T-helper 17 cell (primary cell): ENCODE results near the gene SRBD1. TPM values are rescaled to one million over a fixed set of nuclear protein-coding genes. Genes with fewer than 3 reads are reported as not detected.

Source experiments
- ATAC-seq: fragments of 150-1000 bp; cut with Tn5 transposase; 2 replicates; pipeline ENCODE4 v1.10.0; 2021; ENCODE audit warnings: mild to moderate bottlenecking, moderate library complexity
- DNase-seq, 3 donors: peaks; one replicate each; pipeline versions ENCODE4 v3.0.0 to v3.0.0-alpha.2; 2020 to 2021
- H3K9me3 ChIP-seq: one replicate; pipeline ENCODE4 v1.7.0; 2013; ENCODE audit warnings: low read length, mild to moderate bottlenecking; ENCODE audit not compliant: control insufficient read depth, poor library complexity, severe bottlenecking
- H3K27ac Mint-ChIP-seq: one replicate; pipeline ENCODE4 v1.8.0; 2022; ENCODE audit warnings: mild to moderate bottlenecking, moderate library complexity, mixed read lengths
- H3K27me3 Mint-ChIP-seq: one replicate; pipeline ENCODE4 v1.8.0; 2022; ENCODE audit warnings: mixed read lengths
- H3K36me3 Mint-ChIP-seq: one replicate; pipeline ENCODE4 v1.8.0; 2022; ENCODE audit warnings: low read depth, mixed read lengths
- H3K4me1 Mint-ChIP-seq: one replicate; pipeline ENCODE4 v1.8.0; 2022; ENCODE audit warnings: mild to moderate bottlenecking, mixed read lengths
- H3K4me3 Mint-ChIP-seq: one replicate; pipeline ENCODE4 v1.8.0; 2022; ENCODE audit warnings: mild to moderate bottlenecking, moderate library complexity, mixed read lengths
- total RNA-seq, 4 donors: library from RNA in 2 of 4; stranded (reverse) in 2 of 4; gene quantifications; one replicate each; pipeline ENCODE4 v1.2.3 and lab custom pipeline; 2022 to 2026

The SRBD1 gene
- total RNA-seq, 2 donors from 2014 or later, result 15.0 to 17.2 TPM

DNA sequence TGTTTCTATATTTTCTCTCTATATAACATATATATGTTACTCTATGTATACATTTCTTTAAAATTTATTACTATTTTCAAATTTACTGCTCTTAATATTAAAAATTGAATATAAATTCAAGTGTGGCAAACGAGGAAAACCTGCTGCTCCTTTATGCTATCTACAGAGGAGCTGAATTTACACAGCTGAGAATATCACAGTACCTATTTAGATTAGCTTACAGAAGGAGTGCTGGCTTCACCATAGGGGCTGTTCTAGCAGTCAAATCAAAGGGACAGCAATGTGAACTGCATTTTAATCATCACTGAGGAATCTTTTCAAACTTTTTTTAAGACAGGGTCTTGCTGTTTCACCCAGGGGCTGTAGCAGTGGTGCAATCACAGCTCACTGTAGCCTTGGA lies 213.8 kb downstream of the SRBD1 start:
- H3K9me3 ChIP-seq, result no peaks in the 10 kb centered on the region
- no peak for ATAC-seq
- H3K36me3 Mint-ChIP-seq, result no peaks in the 10 kb centered on the region
- no peak overlapping the region for H3K4me3 Mint-ChIP-seq
- no peaks in the 10 kb centered on the region for H3K27me3 Mint-ChIP-seq
- H3K27ac Mint-ChIP-seq, result no peak overlapping the region
- no peaks in the 10 kb centered on the region for H3K4me1 Mint-ChIP-seq
- no peak for DNase-seq

DNA sequence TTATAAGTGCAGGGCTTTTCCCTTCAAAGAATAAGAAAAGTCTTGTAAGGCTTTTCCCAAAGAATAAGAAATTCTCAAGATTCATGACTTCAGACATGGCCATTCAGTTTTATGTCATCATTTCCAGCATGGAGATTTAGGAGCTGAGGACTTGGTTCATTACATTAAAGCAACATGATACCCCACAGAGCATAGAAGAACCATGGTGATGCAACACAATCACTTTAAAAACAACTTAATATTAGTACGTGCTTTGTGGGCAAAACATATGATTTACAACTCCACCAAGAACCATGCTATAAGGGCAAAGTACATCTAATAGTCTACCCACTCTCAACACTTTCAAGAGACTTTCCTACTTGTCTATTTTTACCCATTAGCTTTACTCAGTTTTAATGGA lies 214.4 kb downstream of the SRBD1 start:
- no peak for ATAC-seq
- Mint-ChIP-seq H3K27me3 (no peaks in the 10 kb centered on the region), H3K27ac (no peak overlapping the region), H3K4me3 (no peak overlapping the region), H3K36me3 (no peaks in the 10 kb centered on the region), H3K4me1 (no peaks in the 10 kb centered on the region)
- DNase-seq, result no peak
- no peaks in the 10 kb centered on the region for H3K9me3 ChIP-seq

DNA sequence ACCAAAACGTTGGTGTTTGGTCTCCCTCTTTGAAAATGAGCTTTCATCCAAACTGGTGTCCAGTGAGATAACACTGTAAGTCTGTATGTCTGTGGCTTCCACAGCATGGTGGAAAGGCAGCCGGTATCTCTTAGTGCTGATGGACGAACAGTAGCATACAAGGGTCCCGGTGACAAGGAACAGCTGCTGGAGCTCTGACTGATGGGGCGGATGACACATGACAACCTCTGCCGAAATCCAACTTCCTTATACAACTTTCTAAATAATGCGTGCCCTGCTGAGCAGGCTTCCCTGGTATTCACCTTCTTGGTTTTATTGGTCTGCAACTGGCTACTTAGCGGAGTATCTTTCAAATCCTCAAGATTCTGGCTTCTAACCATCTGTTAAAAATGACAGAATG lies 216.2 kb downstream of the SRBD1 start:
- DNase-seq, result no peak
- H3K4me1 Mint-ChIP-seq, result no peaks in the 10 kb centered on the region
- peaks cover 2% of the 10 kb centered on the region for H3K36me3 Mint-ChIP-seq
- no peaks in the 10 kb centered on the region for H3K27me3 Mint-ChIP-seq
- no peak overlapping the region for H3K4me3 Mint-ChIP-seq
- H3K9me3 ChIP-seq, result no peaks in the 10 kb centered on the region
- no peak for ATAC-seq
- no peak overlapping the region for H3K27ac Mint-ChIP-seq

DNA sequence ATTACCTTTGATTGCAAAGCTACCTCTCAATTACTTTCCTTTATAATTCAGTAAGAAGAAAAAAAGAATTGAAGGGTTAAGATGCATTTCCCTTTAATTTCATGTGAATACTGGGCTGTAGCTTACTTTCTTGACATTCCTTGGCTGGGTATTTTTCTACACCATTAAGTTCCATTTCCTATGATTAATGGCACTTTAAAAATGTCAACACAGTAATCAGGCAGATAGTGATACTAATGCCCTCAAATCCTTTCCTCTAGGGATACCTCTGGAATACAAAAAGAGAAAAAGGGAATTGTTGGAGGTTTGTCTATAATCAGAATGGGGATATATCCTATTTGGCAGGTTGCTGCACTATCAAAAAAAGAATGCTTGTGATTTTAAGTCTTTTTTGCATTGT lies 216.9 kb downstream of the SRBD1 start:
- H3K27ac Mint-ChIP-seq, result no peak overlapping the region
- no peak for DNase-seq
- no peak overlapping the region for H3K4me3 Mint-ChIP-seq
- no peaks in the 10 kb centered on the region for H3K27me3 Mint-ChIP-seq
- H3K4me1 Mint-ChIP-seq, result no peaks in the 10 kb centered on the region
- no peak for ATAC-seq
- peaks cover 2% of the 10 kb centered on the region for H3K36me3 Mint-ChIP-seq
- H3K9me3 ChIP-seq, result no peaks in the 10 kb centered on the region

DNA sequence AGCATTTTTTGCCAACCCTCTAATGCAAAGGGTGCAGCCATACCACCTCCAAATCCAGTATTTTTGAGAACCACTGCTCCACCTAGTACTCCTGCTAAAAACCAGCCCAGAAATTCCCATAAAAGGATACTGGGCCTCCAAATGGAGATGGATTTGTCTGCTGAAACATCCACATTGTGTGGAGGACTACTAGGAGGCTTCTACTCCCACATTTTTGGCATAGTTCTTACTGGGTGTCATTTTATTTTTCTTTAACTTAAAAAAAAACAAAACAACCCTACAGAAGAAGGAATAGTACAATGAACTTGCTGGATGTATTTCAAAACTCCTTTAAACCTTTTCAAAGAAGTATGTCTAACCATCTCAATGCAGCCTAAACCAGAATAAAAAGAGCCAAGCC lies 219.2 kb downstream of the SRBD1 start:
- H3K36me3 Mint-ChIP-seq, result peaks cover 2% of the 10 kb centered on the region
- ATAC-seq (no peak), DNase-seq (no peak)
- no peaks in the 10 kb centered on the region for H3K9me3 ChIP-seq
- H3K4me3 Mint-ChIP-seq, result no peak overlapping the region
- no peak overlapping the region for H3K27ac Mint-ChIP-seq
- H3K4me1 Mint-ChIP-seq, result no peaks in the 10 kb centered on the region
- H3K27me3 Mint-ChIP-seq, result no peaks in the 10 kb centered on the region

DNA sequence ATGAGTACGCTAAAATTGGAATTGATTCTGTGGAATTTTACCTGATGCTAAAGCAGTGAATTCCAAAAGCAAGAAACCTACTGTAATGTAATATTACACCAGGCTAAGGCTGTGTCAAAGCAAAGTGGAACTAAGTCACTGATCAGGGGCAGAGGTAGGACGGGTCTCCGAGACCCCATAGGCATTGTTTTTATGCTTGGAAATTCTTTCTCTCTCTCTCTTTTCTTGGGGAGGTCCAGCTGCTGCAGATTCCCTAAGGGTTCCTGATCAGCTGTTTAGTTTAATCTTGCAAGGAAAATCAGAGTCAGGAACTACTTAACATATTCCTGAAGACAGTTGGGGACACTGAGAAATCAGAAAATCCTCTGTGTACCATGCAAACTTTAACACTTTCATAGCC lies 220.2 kb downstream of the SRBD1 start:
- no peaks in the 10 kb centered on the region for H3K4me1 Mint-ChIP-seq
- H3K27ac Mint-ChIP-seq, result no peak overlapping the region
- H3K27me3 Mint-ChIP-seq, result no peaks in the 10 kb centered on the region
- no peak for ATAC-seq
- no peak for DNase-seq
- H3K36me3 Mint-ChIP-seq, result peaks cover 2% of the 10 kb centered on the region
- H3K4me3 Mint-ChIP-seq, result no peak overlapping the region
- no peaks in the 10 kb centered on the region for H3K9me3 ChIP-seq

DNA sequence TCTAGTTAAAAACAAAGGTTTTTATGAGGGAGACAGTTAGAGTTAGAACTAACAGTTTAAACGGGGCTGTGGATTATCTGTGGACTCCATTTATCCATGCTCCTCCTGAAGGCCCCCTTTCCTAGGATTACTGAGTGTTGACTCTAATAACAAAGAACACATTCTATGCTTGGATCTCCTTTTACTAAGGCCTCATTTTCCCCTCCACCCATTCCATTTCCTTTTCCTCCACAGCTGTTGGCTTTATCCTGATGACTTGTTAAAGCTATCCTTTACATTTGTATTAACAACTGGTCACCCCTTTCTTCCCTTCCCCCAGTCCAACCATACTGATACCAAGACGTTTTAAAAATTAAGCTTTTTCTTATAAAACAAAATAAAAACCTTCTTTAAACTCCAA lies 220.6 kb downstream of the SRBD1 start:
- ATAC-seq, result no peak
- no peak overlapping the region for H3K27ac Mint-ChIP-seq
- H3K9me3 ChIP-seq, result no peaks in the 10 kb centered on the region
- no peaks in the 10 kb centered on the region for H3K4me1 Mint-ChIP-seq
- H3K36me3 Mint-ChIP-seq, result peaks cover 2% of the 10 kb centered on the region
- H3K27me3 Mint-ChIP-seq, result no peaks in the 10 kb centered on the region
- H3K4me3 Mint-ChIP-seq, result no peak overlapping the region
- DNase-seq, result no peak

DNA sequence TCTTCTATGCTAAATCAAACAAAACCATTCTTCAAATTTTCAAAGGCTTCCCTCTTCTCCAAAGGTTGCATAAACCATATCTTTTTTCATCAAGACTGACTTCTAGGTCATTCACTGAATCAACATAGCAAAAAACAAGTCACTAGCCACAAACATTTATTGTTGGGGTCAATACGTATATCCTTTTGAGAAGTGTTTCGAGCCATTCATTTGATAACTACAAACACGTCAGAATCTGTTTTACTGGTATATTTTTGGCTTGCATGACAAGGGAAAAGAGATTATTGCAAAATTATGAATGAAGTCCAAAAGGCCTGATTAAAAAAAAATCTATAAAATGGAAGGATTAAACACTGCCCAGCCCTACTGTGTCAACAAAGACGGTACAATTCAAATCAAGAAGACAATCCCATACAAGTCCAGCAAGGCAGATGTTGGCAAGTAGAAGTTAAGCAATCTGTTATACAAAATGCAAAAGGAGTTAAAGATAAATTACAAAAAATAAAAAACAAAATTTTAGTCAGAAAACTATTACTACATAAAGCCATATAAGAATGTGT lies 222.4 kb downstream of the SRBD1 start:
- H3K36me3 Mint-ChIP-seq, result peaks cover 2% of the 10 kb centered on the region
- no peaks in the 10 kb centered on the region for H3K27me3 Mint-ChIP-seq
- DNase-seq, result no peak
- ATAC-seq, result no peak
- no peak overlapping the region for H3K4me3 Mint-ChIP-seq
- H3K9me3 ChIP-seq, result no peaks in the 10 kb centered on the region
- H3K27ac Mint-ChIP-seq, result no peak overlapping the region
- H3K4me1 Mint-ChIP-seq, result no peaks in the 10 kb centered on the region

DNA sequence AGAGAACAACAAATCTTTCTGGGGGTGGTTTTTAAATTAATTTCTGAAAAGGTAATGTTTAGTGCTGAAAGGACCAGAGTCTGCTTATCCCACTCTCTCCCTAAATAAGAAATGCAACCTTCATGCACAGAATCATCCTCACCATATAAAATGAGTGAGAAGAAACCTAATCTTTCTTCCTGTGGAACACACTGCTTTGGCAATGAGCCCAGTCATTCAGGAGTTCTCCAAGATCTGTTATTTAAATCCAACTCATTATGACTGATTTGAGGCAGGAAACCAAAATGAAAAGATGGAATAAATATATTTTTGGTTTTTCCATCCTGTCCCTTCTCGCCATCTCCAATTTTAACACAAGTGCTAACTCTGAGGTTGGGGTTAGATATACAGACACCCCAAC lies 228.3 kb downstream of the SRBD1 start:
- no peak overlapping the region for H3K27ac Mint-ChIP-seq
- DNase-seq, result no peak
- ATAC-seq, result no peak
- H3K9me3 ChIP-seq, result no peaks in the 10 kb centered on the region
- H3K27me3 Mint-ChIP-seq, result no peaks in the 10 kb centered on the region
- H3K4me3 Mint-ChIP-seq, result no peak overlapping the region
- H3K36me3 Mint-ChIP-seq, result no peaks in the 10 kb centered on the region
- no peaks in the 10 kb centered on the region for H3K4me1 Mint-ChIP-seq

DNA sequence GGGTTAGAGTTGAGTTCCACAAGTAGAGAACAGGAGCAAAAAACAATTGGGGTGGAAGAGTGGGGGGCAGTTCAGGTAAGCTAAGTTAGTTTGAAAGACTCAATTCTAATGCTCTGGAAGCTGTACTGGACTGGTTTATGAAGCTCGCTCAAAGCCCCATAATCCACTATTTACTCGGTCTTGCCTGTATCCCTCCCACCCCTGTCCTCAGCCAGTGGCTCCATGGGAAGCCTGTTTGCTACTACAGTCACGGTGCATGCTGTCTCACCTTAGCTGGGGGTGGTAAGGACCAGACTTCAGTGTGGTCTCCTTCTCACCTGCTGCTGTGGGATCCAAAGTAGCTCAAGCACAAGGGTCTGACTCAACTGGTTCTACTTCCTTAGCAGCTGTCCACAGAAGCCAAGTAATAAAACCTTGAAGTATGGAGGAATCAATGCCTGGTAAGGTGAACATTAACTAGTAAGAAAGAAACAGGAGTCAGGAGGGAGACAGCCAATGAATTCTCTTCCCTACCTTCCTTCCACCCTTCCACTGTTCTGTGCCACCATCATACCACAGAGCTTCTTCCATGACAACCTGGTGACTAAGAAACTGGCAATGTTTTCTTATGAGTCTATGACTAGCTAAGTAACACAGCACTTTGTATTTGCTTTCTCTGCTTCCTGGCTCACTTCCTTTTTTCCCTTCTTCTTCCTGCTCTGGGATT lies 230.8 kb downstream of the SRBD1 start:
- H3K4me3 Mint-ChIP-seq, result no peak overlapping the region
- ATAC-seq (no peak), DNase-seq (no peak)
- no peak overlapping the region for H3K27ac Mint-ChIP-seq
- no peaks in the 10 kb centered on the region for H3K36me3 Mint-ChIP-seq
- H3K4me1 Mint-ChIP-seq, result no peaks in the 10 kb centered on the region
- H3K27me3 Mint-ChIP-seq, result no peaks in the 10 kb centered on the region
- no peaks in the 10 kb centered on the region for H3K9me3 ChIP-seq

DNA sequence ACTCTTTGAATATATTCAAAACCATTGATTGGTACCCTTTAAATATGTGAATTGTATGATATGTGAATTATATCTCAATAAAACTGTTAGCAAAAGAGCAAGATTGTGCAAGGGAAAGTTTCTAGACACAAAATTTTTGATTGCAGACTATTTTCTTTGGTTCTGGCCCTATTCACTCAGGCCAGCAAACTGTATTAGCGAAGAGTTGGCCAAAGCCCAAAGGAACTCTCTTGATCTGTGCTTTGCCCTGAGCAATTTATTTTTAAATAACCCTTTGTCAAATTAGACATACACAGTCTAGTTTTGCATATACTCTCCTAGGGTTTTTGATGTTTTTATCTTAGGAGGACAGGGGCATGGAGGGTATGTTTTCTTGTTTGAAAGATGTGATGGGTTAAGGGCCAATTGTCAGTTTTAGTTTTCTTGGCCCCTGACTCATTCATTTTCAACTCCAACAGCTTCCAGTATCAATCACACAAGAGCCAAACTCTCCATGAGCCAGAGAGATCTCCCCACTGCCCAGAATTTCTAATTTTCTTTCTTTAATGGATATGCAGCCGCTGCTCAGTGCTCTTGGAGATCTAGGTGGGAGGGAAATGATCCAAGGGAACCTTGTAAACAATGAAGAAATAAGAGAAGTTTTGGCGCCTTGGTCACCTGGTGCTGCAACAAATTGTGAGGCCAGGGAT lies 231.5 kb downstream of the SRBD1 start:
- DNase-seq (no peak), ATAC-seq (no peak)
- H3K27ac Mint-ChIP-seq, result no peak overlapping the region
- no peaks in the 10 kb centered on the region for H3K4me1 Mint-ChIP-seq
- no peaks in the 10 kb centered on the region for H3K9me3 ChIP-seq
- no peaks in the 10 kb centered on the region for H3K27me3 Mint-ChIP-seq
- H3K4me3 Mint-ChIP-seq, result no peak overlapping the region
- no peaks in the 10 kb centered on the region for H3K36me3 Mint-ChIP-seq

DNA sequence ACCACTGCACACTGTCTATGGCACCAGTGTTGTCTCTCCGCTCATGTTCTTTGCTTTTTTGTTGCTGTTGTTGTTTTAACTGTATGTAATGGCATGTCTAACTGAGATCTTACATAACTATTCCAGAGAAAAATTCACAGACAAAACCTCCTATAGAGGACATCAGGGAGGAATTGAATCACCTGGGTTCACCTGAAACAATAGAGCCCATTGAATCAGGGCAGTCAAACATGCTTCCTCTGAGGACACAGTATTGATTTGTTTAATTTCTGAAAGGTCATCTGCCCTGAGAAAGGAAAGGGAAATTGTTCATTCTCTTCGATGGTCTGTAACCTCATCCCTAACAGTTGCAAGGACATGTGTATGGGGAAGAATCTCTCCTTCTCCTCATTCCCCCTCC lies 237.5 kb downstream of the SRBD1 start:
- Mint-ChIP-seq H3K4me1 (peaks cover 2% of the 10 kb centered on the region), H3K36me3 (peaks cover 2% of the 10 kb centered on the region), H3K27me3 (peaks cover 8% of the 10 kb centered on the region), H3K27ac (no peak overlapping the region), H3K4me3 (no peak overlapping the region)
- ATAC-seq (no peak), DNase-seq (no peak)
- H3K9me3 ChIP-seq, result no peaks in the 10 kb centered on the region

DNA sequence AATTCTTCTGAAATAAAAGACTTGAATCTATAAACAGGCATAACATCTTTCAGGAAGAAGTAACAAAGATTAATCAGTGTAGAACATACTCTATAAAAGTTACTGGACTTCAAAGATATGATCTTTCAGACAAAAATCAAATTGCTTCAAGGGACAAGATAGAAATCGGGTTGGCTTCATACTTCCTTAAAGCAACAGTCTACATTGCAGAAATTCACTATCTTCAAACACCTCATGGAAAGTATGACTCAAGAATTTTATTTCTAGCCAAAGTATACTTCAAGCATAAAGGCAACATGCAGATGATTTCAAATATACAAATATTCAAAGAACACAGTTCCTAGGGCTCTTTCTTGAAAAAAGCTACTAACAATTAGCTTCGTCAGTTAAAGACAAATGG lies 240.7 kb downstream of the SRBD1 start:
- H3K36me3 Mint-ChIP-seq, result peaks cover 5% of the 10 kb centered on the region
- peaks cover 2% of the 10 kb centered on the region for H3K4me1 Mint-ChIP-seq
- no peak overlapping the region for H3K4me3 Mint-ChIP-seq
- DNase-seq, result no peak
- no peaks in the 10 kb centered on the region for H3K9me3 ChIP-seq
- peaks cover 22% of the 10 kb centered on the region for H3K27me3 Mint-ChIP-seq
- no peak for ATAC-seq
- no peak overlapping the region for H3K27ac Mint-ChIP-seq

DNA sequence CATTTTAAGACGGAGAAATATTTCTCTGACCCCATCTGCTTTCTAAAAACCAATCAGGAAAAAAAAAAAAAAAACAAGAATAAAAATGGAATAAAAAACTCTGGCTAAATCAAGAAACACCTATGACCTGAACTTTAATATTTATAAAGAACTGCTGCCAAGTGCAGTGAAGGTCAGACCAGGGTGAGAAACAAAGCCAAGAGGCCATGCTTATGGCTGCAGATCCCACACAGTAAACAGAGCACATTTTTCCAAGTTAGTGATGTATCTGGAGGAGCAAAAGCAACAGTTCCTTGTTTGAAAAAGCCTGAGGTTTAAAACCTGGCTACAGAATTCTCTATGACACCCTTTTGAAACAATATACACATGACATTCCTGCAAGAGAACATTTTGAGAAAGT lies 242.3 kb downstream of the SRBD1 start:
- Mint-ChIP-seq H3K27ac (no peak overlapping the region), H3K36me3 (peaks cover 5% of the 10 kb centered on the region), H3K27me3 (peaks cover 22% of the 10 kb centered on the region), H3K4me3 (no peak overlapping the region), H3K4me1 (peaks cover 2% of the 10 kb centered on the region)
- no peak for ATAC-seq
- H3K9me3 ChIP-seq, result no peaks in the 10 kb centered on the region
- no peak for DNase-seq
